ENCODE results near the gene TTC34.

TTC34 gene

DNA sequence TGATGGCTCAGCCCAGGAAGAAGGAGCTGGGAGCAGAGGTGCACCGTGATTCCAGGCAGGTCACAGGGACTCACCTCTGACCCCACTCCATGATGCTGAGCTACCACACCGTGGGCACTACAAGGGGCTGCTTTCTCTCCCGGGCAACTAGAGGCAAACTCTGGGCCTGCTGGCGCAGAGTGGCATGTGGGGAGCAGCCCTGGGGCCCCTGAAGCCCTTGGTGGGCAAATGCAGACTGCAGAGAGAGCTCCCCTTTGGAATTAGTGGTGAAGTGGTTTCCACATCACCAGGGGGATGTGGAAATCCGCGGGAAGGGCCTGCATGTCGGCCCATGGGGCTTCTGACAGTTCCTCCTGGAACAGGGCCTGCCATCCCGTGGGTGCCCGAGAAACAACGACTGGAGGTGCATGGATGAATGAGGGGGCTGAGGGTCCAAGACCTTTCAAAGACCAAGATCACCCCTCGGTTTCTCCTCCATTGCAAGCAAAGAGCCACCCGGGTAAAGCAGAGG lies 156.8 kb downstream of the TTC34 start:
- peaks cover 15% of the 10 kb centered on the region for H3K79me2 ChIP-seq (ENCODE audit: low read length)
- TF ChIP-seq CTCF (IDR thresholded peaks at IDR 0.05; ENCODE audit: low read depth, low read length) (no peak), EZH2phosphoT487 (IDR thresholded peaks at IDR 0.05; ENCODE audit: low read depth) (no peak)

DNA sequence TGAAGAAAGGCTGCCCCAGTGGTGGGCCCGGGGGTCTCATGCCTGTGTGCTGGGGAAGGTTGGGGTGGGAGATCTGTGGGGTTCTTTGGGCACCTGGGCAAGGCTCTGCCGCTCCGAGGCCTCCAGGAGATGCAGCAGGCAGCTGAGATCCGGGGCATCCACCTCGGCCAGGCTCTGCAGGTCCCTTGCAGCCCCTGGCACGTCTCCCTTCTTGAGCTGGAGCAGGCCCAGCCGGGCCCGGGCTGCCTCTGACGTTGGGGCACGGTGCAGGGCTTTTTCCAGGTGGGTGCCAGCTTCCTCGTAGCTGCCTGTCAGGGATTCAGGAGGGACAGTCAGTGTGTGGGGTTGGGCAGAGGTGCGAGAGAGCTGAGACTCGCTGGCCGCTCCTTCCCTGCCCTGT lies 157.3 kb downstream of the TTC34 start:
- H4K20me1 ChIP-seq (ENCODE audit: insufficient read depth, low read length) = no peaks in the 10 kb centered on the region
- H3K4me2 ChIP-seq (ENCODE audit: low read length) = no peak overlapping the region
- TF ChIP-seq EZH2phosphoT487 (IDR thresholded peaks at IDR 0.05; ENCODE audit: low read depth) (no peak), CTCF (IDR thresholded peaks at IDR 0.05; ENCODE audit: low read depth, low read length) (no peak)
- no peaks in the 10 kb centered on the region for H3K36me3 ChIP-seq (replicated peaks; ENCODE audit: low read depth, low read length)
- no peak overlapping the region for H3K27ac ChIP-seq (ENCODE audit: low read length)
- no peak overlapping the region for H3K4me3 ChIP-seq (ENCODE audit: low read length)
- H3K9me3 ChIP-seq (ENCODE audit: insufficient read depth, low read length) = peaks cover 6% of the 10 kb centered on the region
- H2AFZ ChIP-seq (ENCODE audit: low read depth, low read length) = no peak overlapping the region
- H3K27me3 ChIP-seq (ENCODE audit: low read depth, low read length) = no peaks in the 10 kb centered on the region
- peaks cover 7% of the 10 kb centered on the region; the same call in 1 of the 2 replicates for H3K4me1 ChIP-seq (ENCODE audit: low read length)
- H3K79me2 ChIP-seq (ENCODE audit: low read length) = peaks cover 15% of the 10 kb centered on the region
- no peak overlapping the region for H3K9ac ChIP-seq (ENCODE audit: low read length)

More for the DNA sequence above, 156.8 kb downstream of the TTC34 start:
- H3K4me1 ChIP-seq (ENCODE audit: low read length) = peaks cover 7% of the 10 kb centered on the region; the same call in 1 of the 2 replicates
- no peak overlapping the region for H3K27ac ChIP-seq (ENCODE audit: low read length)
- no peaks in the 10 kb centered on the region for H3K27me3 ChIP-seq (ENCODE audit: low read depth, low read length)
- H3K9ac ChIP-seq (ENCODE audit: low read length) = no peak overlapping the region
- H2AFZ ChIP-seq (ENCODE audit: low read depth, low read length) = no peak overlapping the region
- no peak overlapping the region for H3K4me3 ChIP-seq (ENCODE audit: low read length)
- H3K9me3 ChIP-seq (ENCODE audit: insufficient read depth, low read length) = peaks cover 6% of the 10 kb centered on the region
- H3K4me2 ChIP-seq (ENCODE audit: low read length) = no peak overlapping the region
- H3K36me3 ChIP-seq (replicated peaks; ENCODE audit: low read depth, low read length) = no peaks in the 10 kb centered on the region
- no peaks in the 10 kb centered on the region for H4K20me1 ChIP-seq (ENCODE audit: insufficient read depth, low read length)

GRCh38 chr1:2643414-2644077 lies 157.9 kb downstream of the TTC34 start:
- Histone ChIP-seq H3K9me3 (ENCODE audit: insufficient read depth, low read length) (peaks cover 6% of the 10 kb centered on the region), H3K36me3 (replicated peaks; ENCODE audit: low read depth, low read length) (no peaks in the 10 kb centered on the region), H2AFZ (ENCODE audit: low read depth, low read length) (no peak overlapping the region), H3K4me1 (ENCODE audit: low read length) (peaks cover 7% of the 10 kb centered on the region; the same call in 1 of the 2 replicates), H3K27me3 (ENCODE audit: low read depth, low read length) (no peaks in the 10 kb centered on the region), H3K4me2 (ENCODE audit: low read length) (peak overlapping the region; percentile 97), H3K4me3 (ENCODE audit: low read length) (peak overlapping the region; percentile 93), H3K27ac (ENCODE audit: low read length) (no peak overlapping the region), H3K9ac (ENCODE audit: low read length) (no peak overlapping the region), H4K20me1 (ENCODE audit: insufficient read depth, low read length) (no peaks in the 10 kb centered on the region), H3K79me2 (ENCODE audit: low read length) (peaks cover 15% of the 10 kb centered on the region)
- TF ChIP-seq CTCF (IDR thresholded peaks at IDR 0.05; ENCODE audit: low read depth, low read length) = no peak
- TF ChIP-seq EZH2phosphoT487 (IDR thresholded peaks at IDR 0.05; ENCODE audit: low read depth) = no peak

GRCh38 chr1:2642560-2643413 lies 158.7 kb downstream of the TTC34 start:
- TF ChIP-seq EZH2phosphoT487 (IDR thresholded peaks at IDR 0.05; ENCODE audit: low read depth) = no peak
- TF ChIP-seq CTCF (IDR thresholded peaks at IDR 0.05; ENCODE audit: low read depth, low read length) = peak; percentile 7; the same call in 1 of the 2 replicates
- H3K9me3 ChIP-seq (ENCODE audit: insufficient read depth, low read length) = peaks cover 6% of the 10 kb centered on the region
- H3K9ac ChIP-seq (ENCODE audit: low read length) = peak overlapping the region; percentile 97
- peaks cover 15% of the 10 kb centered on the region for H3K79me2 ChIP-seq (ENCODE audit: low read length)
- H3K27ac ChIP-seq (ENCODE audit: low read length) = peak overlapping the region; percentile 75
- no peaks in the 10 kb centered on the region for H3K27me3 ChIP-seq (ENCODE audit: low read depth, low read length)
- H3K36me3 ChIP-seq (replicated peaks; ENCODE audit: low read depth, low read length) = no peaks in the 10 kb centered on the region
- peak overlapping the region; percentile 55; the same call in 1 of the 2 replicates for H2AFZ ChIP-seq (ENCODE audit: low read depth, low read length)
- no peaks in the 10 kb centered on the region for H4K20me1 ChIP-seq (ENCODE audit: insufficient read depth, low read length)
- peak overlapping the region; percentile 93 for H3K4me3 ChIP-seq (ENCODE audit: low read length)
- peak overlapping the region; percentile 97 for H3K4me2 ChIP-seq (ENCODE audit: low read length)
- H3K4me1 ChIP-seq (ENCODE audit: low read length) = peaks cover 7% of the 10 kb centered on the region; the same call in 1 of the 2 replicates
